ENCODE data around the gene PLEKHA1.

The PLEKHA1 gene

GRCh38 chr10:122424059-122424458 is 49.6 kb downstream of the PLEKHA1 start:
- no peak for FAIRE-seq

- no peak for FAIRE-seq
Observed at GRCh38 chr10:122426829-122427228, 52.3 kb downstream of the PLEKHA1 start.

GRCh38 chr10:122427280-122427679 is 52.8 kb downstream of the PLEKHA1 start:
- no peak for FAIRE-seq

- peak; percentile 94 for FAIRE-seq
Observed at GRCh38 chr10:122435212-122435827, 60.8 kb downstream of the PLEKHA1 start.

- FAIRE-seq = no peak
Observed at GRCh38 chr10:122441961-122442360, 67.5 kb downstream of the PLEKHA1 start.

- FAIRE-seq = no peak
Observed at GRCh38 chr10:122445469-122445868, 71.0 kb downstream of the PLEKHA1 start.

GRCh38 chr10:122445904-122446303 is 71.4 kb downstream of the PLEKHA1 start:
- FAIRE-seq = no peak

- FAIRE-seq = no peak
Observed at GRCh38 chr10:122446668-122447423, 72.3 kb downstream of the PLEKHA1 start.

- FAIRE-seq = no peak
Observed at GRCh38 chr10:122448600-122448999, 74.1 kb downstream of the PLEKHA1 start.

GRCh38 chr10:122449153-122449552 is 74.6 kb downstream of the PLEKHA1 start:
- no peak for FAIRE-seq

GRCh38 chr10:122450353-122450990 is 76.0 kb downstream of the PLEKHA1 start:
- no peak for FAIRE-seq

GRCh38 chr10:122454071-122454470 is 79.6 kb downstream of the PLEKHA1 start:
- FAIRE-seq = no peak

GRCh38 chr10:122454603-122455080 is 80.1 kb downstream of the PLEKHA1 start, which contains the start of gene ARMS2:
Gene ARMS2 (plus strand): TSS chr10:122454653. CDS start chr10:122454728, 75 bp downstream.
- no peak for FAIRE-seq

GRCh38 chr10:122455376-122456079 is 81.0 kb downstream of the PLEKHA1 start:
- FAIRE-seq = no peak

- FAIRE-seq = no peak
Observed at GRCh38 chr10:122457934-122458333, 83.4 kb downstream of the PLEKHA1 start.

- FAIRE-seq = no peak
Observed at GRCh38 chr10:122458693-122459092, 84.2 kb downstream of the PLEKHA1 start.

GRCh38 chr10:122459561-122460273 is 85.2 kb downstream of the PLEKHA1 start:
- no peak for FAIRE-seq

- no peak for FAIRE-seq
Observed at GRCh38 chr10:122460891-122461293, 86.4 kb downstream of the PLEKHA1 start.

GRCh38 chr10:122461367-122461728 is 86.8 kb downstream of the PLEKHA1 start, which contains the start of gene HTRA1:
Gene HTRA1 (plus strand): TSS chr10:122461553. CDS start chr10:122461653, 100 bp downstream.
- no peak for FAIRE-seq

GRCh38 chr10:122461729-122462532 is 87.4 kb downstream of the PLEKHA1 start:
- no peak for FAIRE-seq

Measured in TTC549 (cell line).